ENCODE data around the gene TSPAN19. TPM values are rescaled to one million over a fixed set of nuclear protein-coding genes. Genes with fewer than 3 reads are reported as not detected.
A peak's percentile ranks its signal among the peaks of the same experiment; 100 is the strongest.

Gene TSPAN19
- total and polyA plus RNA-seq, 8 donors = 0.15 to 0.57 (median 0.44) TPM; not detected in 4

GRCh38 chr12:85065837-85066482, 29.9 kb upstream of the TSPAN19 start:
- ATAC-seq = no peak
- no peak overlapping the region for H3K27ac ChIP-seq
- H3K4me3 ChIP-seq = no peak overlapping the region
- no peaks in the 10 kb centered on the region for H3K36me3 ChIP-seq
- H3K9me3 ChIP-seq = no peaks in the 10 kb centered on the region
- H3K27me3 ChIP-seq = no peaks in the 10 kb centered on the region
- intact Hi-C loops (cut with DNase I) = no loop called here
- TF ChIP-seq CTCF (IDR thresholded peaks at IDR 0.05) = no peak
- WGBS, 2 donors = 81 to 91% methylated on average over 3 of the region's 3 CpGs
- DNase-seq = no peak
- no peaks in the 10 kb centered on the region for H3K4me1 ChIP-seq
- no peak for FAIRE-seq

GRCh38 chr12:85060916-85061315, 24.8 kb upstream of the TSPAN19 start:
- no peak for FAIRE-seq
- Histone ChIP-seq H3K27ac (no peak overlapping the region), H3K27me3 (no peaks in the 10 kb centered on the region), H3K4me3 (no peak overlapping the region), H3K4me1 (no peaks in the 10 kb centered on the region), H3K9me3 (no peaks in the 10 kb centered on the region), H3K36me3 (no peaks in the 10 kb centered on the region)
- no peak for TF ChIP-seq CTCF (IDR thresholded peaks at IDR 0.05)
- no peak for DNase-seq
- intact Hi-C loops (cut with DNase I) = no loop called here
- ATAC-seq = no peak
- WGBS, 2 donors = 50 to 55% methylated on average over 2 of the region's 2 CpGs

DNA sequence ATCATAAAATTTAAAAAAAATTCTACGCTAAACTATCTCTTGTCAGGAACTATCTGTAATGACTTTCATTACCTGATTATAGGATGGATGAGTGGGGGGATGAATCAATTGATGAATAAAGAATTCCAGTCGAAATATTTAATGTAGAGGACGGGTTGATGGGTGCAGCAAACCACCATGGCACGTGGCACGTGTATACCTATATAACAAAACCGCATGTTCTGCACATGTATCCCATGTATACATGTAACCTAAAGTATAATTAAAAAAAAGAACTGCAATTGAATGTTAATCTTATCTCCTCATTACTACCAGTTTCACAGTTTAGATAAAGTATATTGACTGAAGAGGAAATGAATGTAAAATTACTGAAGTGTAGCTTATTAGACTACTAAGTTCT, 23.5 kb upstream of the TSPAN19 start:
- FAIRE-seq (no peak), ATAC-seq (no peak), DNase-seq (no peak)
- H3K36me3 ChIP-seq = no peaks in the 10 kb centered on the region
- no peaks in the 10 kb centered on the region for H3K9me3 ChIP-seq
- H3K27me3 ChIP-seq = no peaks in the 10 kb centered on the region
- 45 to 51% methylated on average over 6 of the region's 6 CpGs for whole genome bisulfite sequencing, 2 donors
- intact Hi-C loops (cut with DNase I) = no loop called here
- no peak for TF ChIP-seq CTCF (IDR thresholded peaks at IDR 0.05)
- H3K27ac ChIP-seq = no peak overlapping the region
- H3K4me1 ChIP-seq = no peaks in the 10 kb centered on the region
- no peak overlapping the region for H3K4me3 ChIP-seq

DNA sequence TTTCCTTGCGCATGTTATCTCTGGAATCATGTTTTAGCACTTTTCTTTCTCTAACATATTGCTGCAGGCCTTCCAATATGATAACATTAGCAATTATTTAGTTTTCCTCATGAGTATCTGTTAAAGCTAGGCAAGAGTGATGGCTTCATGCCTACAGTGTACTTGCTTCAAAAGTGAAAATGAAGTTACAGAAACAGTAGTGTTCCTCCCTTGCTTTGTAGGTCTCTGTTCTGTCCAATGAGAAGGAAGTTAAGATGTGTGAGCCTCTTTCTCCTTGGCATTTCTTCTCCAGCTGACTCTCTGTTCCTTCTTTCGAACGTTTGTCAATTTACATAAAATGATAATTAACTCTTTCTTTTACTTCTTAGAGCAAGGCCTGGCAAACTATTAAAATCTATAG, 22.3 kb upstream of the TSPAN19 start:
- 35 to 44% methylated on average over 3 of the region's 3 CpGs for WGBS, 2 donors
- ATAC-seq = no peak
- Histone ChIP-seq H3K36me3 (no peaks in the 10 kb centered on the region), H3K27ac (no peak overlapping the region), H3K27me3 (no peaks in the 10 kb centered on the region), H3K4me1 (no peaks in the 10 kb centered on the region), H3K9me3 (no peaks in the 10 kb centered on the region), H3K4me3 (no peak overlapping the region)
- no peak for TF ChIP-seq CTCF (IDR thresholded peaks at IDR 0.05)
- DNase-seq = no peak
- no peak for FAIRE-seq
- intact Hi-C loops (cut with DNase I) = no loop called here

DNA sequence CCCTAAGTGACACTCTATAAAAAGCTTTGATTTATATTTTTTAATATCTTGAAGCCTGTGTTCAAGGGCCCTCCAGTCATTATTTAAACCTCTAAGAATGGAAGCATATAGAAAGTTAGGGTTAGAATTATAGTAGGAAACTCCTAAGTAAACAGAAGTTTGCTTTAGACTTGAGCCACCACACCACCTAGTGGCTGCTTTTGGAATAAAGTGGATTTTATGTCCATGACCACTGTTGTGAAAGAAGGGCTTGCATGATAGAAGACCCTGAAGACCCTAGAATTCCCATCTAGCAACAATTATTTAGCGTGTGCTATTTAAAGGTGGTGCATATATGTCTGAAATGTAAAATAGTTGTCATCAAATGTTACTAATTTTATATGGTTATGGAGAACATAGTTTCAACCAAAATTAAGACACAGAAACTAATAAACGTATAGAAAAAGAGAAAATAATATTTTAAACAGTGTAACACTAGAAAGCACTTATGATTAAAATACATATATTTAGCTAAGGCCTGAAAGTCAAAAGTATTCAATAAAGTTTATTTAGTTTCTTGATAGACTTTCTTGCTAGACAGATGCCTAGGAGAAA, 21.4 kb upstream of the TSPAN19 start:
- no peak overlapping the region for H3K4me3 ChIP-seq
- TF ChIP-seq CTCF (IDR thresholded peaks at IDR 0.05) = peak; percentile 28 to 67 (median 61)
- ATAC-seq (peak in 3 of 4 donors; percentile 64 to 73 (median 66)), DNase-seq (peak in 2 of 6 donors; percentile 6 to 27), FAIRE-seq (peak; percentile 82)
- no peak overlapping the region for H3K27ac ChIP-seq
- no peaks in the 10 kb centered on the region for H3K9me3 ChIP-seq
- no peaks in the 10 kb centered on the region for H3K36me3 ChIP-seq
- intact Hi-C loops (cut with DNase I) = no loop called here
- H3K27me3 ChIP-seq = no peaks in the 10 kb centered on the region
- no peaks in the 10 kb centered on the region for H3K4me1 ChIP-seq
- WGBS, 2 donors = 40 to 42% methylated on average over 2 of the region's 2 CpGs

Measured in pancreas (tissue), 10 donors.